ENCODE measurements around the gene NRM. TPM values are rescaled to one million over a fixed set of nuclear protein-coding genes. Genes with fewer than 3 reads are reported as not detected.
"Not testable (repeated sequence)": the region's sequence is repeated elsewhere in the genome, so short reads cannot be mapped to it uniquely, and the experiment has no call there.

Gene NRM
- total and polyA plus RNA-seq, 2 of the 13 experiments (the other 11 are each of a cell fraction or from before 2014, with no cell fraction given), result 12.5 to 16.0 TPM

- not testable (repeated sequence) for ATAC-seq; H3K4me3 ChIP-seq (replicated peaks in 1 of 3; ENCODE audit: insufficient read depth in 1 of 3, low read depth in 2 of 3, low read length in 3 of 3); H2AFZ ChIP-seq (ENCODE audit: low read length); H3K27me3 ChIP-seq (ENCODE audit: control insufficient read depth in 1 of 2, insufficient read depth in 2 of 2, low read length in 2 of 2); FAIRE-seq; DNase-seq (ENCODE audit: low spot score); H3K4me2 ChIP-seq (ENCODE audit: low read depth, low read length); H3K9me3 ChIP-seq (ENCODE audit: low read length); H3K27ac ChIP-seq (ENCODE audit: extremely low read length, insufficient read depth, low read length); H3K9ac ChIP-seq (ENCODE audit: insufficient read depth, low read depth, low read length)
- in situ Hi-C loops (cut with HindIII; ENCODE audit: extremely low pct_ligation_motif_present, low pct_unique_long_range_greater_than_20kb), result loop anchor here (5.0 to 10.0 kb wide), 2 partner anchors 47 to 239 kb away; partner anchors contain the start of gene HLA-E
- WGBS (ENCODE audit: low lambda C conversion rate), result 95% methylated on average over 29 of the region's 29 CpGs
- POLR2A ChIA-PET, result interaction anchor here (1.0 to 5.0 kb wide), 5 partner anchors 9 to 109 kb away, joined by 3 to 92 read pairs (median 4); partner anchors contain the start of genes DHX16, FLOT1 and IER3
- Histone ChIP-seq H3K4me1 (ENCODE audit: insufficient read depth, low read length) (peaks cover 46% of the 10 kb centered on the region), H3K79me2 (ENCODE audit: insufficient read depth, low read length) (peaks cover 43% of the 10 kb centered on the region), H3K36me3 (replicated peaks in 1 of 2; ENCODE audit: control insufficient read depth in 1 of 2, insufficient read depth in 2 of 2, low read length in 2 of 2) (peaks cover 17 to 48% of the 10 kb centered on the region in 2 experiments), H4K20me1 (ENCODE audit: insufficient read depth, low read length) (peaks cover 44% of the 10 kb centered on the region)
- TSS peak; percentile 46 for BruUV-seq (replicated peaks)
- CTCF ChIA-PET (ENCODE audit: low intra/inter-chr PET ratio, low total read pairs), result interaction anchor here (1.6 to 3.5 kb wide), 2 partner anchors 45 to 106 kb away, joined by 4 to 130 read pairs; no protein-coding TSS in a partner anchor
- intact Hi-C loops (cut with micrococcal nuclease; ENCODE audit: unreplicated experiment), result loop anchor here (5.0 kb wide), 2 partner anchors 153 to 242 kb away; no protein-coding TSS in a partner anchor
- TF ChIP-seq STAG1 (CRISPR knock-in tag; IDR thresholded peaks at IDR 0.05) (peak; percentile 26), SAFB2 (CRISPR knock-in tag; IDR thresholded peaks at IDR 0.05; ENCODE audit: borderline replicate concordance, low read depth) (0 out of 2 replicates have a peak, but pooled peaks have one; percentile 43), ZNF687 (CRISPR knock-in tag; IDR thresholded peaks at IDR 0.05) (peak; percentile 45), ZKSCAN1 (IDR thresholded peaks at IDR 0.05; ENCODE audit: low read length) (peak; percentile 63; the same call in 1 of the 2 replicates), ZFX (CRISPR knock-in tag; IDR thresholded peaks at IDR 0.05; ENCODE audit: low read depth) (0 out of 2 replicates have a peak, but pooled peaks have one; percentile 25), SKIL (CRISPR knock-in tag; IDR thresholded peaks at IDR 0.05; ENCODE audit: borderline replicate concordance) (0 out of 2 replicates have a peak, but pooled peaks have one; percentile 3), PAF1 (CRISPR knock-in tag; IDR thresholded peaks at IDR 0.05) (peak; percentile 59; the same call in 1 of the 2 replicates), TBX3 (IDR thresholded peaks at IDR 0.05; ENCODE audit: borderline replicate concordance) (0 out of 2 replicates have a peak, but pooled peaks have one; percentile 16), CTCF (CRISPR knock-in tag; IDR thresholded peaks at IDR 0.05) (peak; percentile 42; the same call in 1 of the 2 replicates), ZNF619 (CRISPR knock-in tag; IDR thresholded peaks at IDR 0.05) (peak; percentile 50; the same call in 1 of the 2 replicates), ZFP91 (CRISPR knock-in tag; IDR thresholded peaks at IDR 0.05; ENCODE audit: borderline replicate concordance) (0 out of 2 replicates have a peak, but pooled peaks have one; percentile 5)
Observed at GRCh38 chr6:30723843-30724741, 33.3 kb upstream of the NRM start.

Measured in HepG2 (cell line).